Loucy (cell line): Measurements from ENCODE around the gene DDR1.

Experiments
- CTCF ChIP-seq: fragments of 200-600 bp; sonication (generic); conservative IDR thresholded peaks from 2 replicates; pipeline ENCODE4 v1.5.1; 2014; ENCODE audit warnings: mild to moderate bottlenecking, antibody characterized with exemption, low read length
- EZH2phosphoT487 ChIP-seq: fragments of 200-600 bp; IDR thresholded peaks from 2 replicates; pipeline ENCODE4 v1.6.1; 2018; ENCODE audit warnings: antibody characterized with exemption, mild to moderate bottlenecking, moderate library complexity, borderline replicate concordance

- TF ChIP-seq CTCF: no peak
- no peak for TF ChIP-seq EZH2phosphoT487
Measured at GRCh38 chr6:30948811-30949210, 64.5 kb downstream of the DDR1 start.
